Endodermal cell (in vitro differentiated cells): ENCODE results near the gene NUCB1. TPM values are rescaled to one million over a fixed set of nuclear protein-coding genes. Genes with fewer than 3 reads are reported as not detected.

Experiments
- DNase-seq: peaks from one replicate; pipeline ENCODE4 v3.0.0-alpha.2; 2017
- H3K27ac ChIP-seq: 2 replicates; pipeline ENCODE4 v1.5.1; 2013; ENCODE audit warnings: mild to moderate bottlenecking, low read depth, low read length, moderate library complexity
- H3K27me3 ChIP-seq: 2 replicates; pipeline ENCODE4 v1.6.1; 2013; ENCODE audit warnings: mild to moderate bottlenecking, low read length, moderate library complexity; ENCODE audit not compliant: insufficient read depth, control insufficient read depth, poor library complexity, severe bottlenecking
- H3K36me3 ChIP-seq: 2 replicates; pipeline ENCODE4 v1.7.0; 2013; ENCODE audit warnings: mild to moderate bottlenecking, low read length, moderate library complexity; ENCODE audit not compliant: control insufficient read depth, insufficient read depth
- H3K4me1 ChIP-seq: one replicate; pipeline ENCODE4 v1.7.0; 2013; ENCODE audit warnings: low read length; ENCODE audit not compliant: control insufficient read depth, insufficient read depth
- H3K4me3 ChIP-seq: 2 replicates; pipeline ENCODE4 v1.5.1; 2013; ENCODE audit warnings: mild to moderate bottlenecking, low read length, moderate library complexity
- H3K9ac ChIP-seq: 2 replicates; pipeline ENCODE4 v1.6.1; 2013; ENCODE audit warnings: mild to moderate bottlenecking, low read length, moderate library complexity; ENCODE audit not compliant: poor library complexity, severe bottlenecking; ENCODE audit errors: extremely low read depth
- H3K9me3 ChIP-seq: 2 replicates; pipeline ENCODE4 v1.6.1; 2013; ENCODE audit warnings: mild to moderate bottlenecking, low read length, moderate library complexity; ENCODE audit not compliant: control insufficient read depth
- H3K27ac Mint-ChIP-seq: 2 replicates; pipeline ENCODE4 v1.8.0; 2020; ENCODE audit warnings: mixed read lengths
- H3K27me3 Mint-ChIP-seq: 2 replicates; pipeline ENCODE4 v1.8.0; 2021; ENCODE audit warnings: mild to moderate bottlenecking, mixed read lengths; ENCODE audit not compliant: insufficient read depth
- H3K36me3 Mint-ChIP-seq: 2 replicates; pipeline ENCODE4 v1.8.0; 2020; ENCODE audit warnings: low read depth, mixed read lengths
- H3K4me1 Mint-ChIP-seq: 2 replicates; pipeline ENCODE4 v1.8.0; 2020; ENCODE audit warnings: mixed read lengths
- H3K4me3 Mint-ChIP-seq: 2 replicates; pipeline ENCODE4 v1.8.0; 2020; ENCODE audit warnings: mild to moderate bottlenecking, moderate library complexity, mixed read lengths
- H3K9me3 Mint-ChIP-seq: 2 replicates; pipeline ENCODE4 v1.8.0; 2020; ENCODE audit warnings: mild to moderate bottlenecking, mixed read lengths
- CTCF ChIP-seq: fragments of 200-600 bp; sonication (generic); conservative IDR thresholded peaks from 2 replicates; pipeline ENCODE4 v1.5.0; 2021; ENCODE audit warnings: antibody characterized with exemption, mild to moderate bottlenecking
- WGBS, 2 experiments: methylation state at CpG; one replicate each; pipeline versions ENCODE4 v1.1.5 to v1.1.7; 2013; ENCODE audit warnings: missing lambda C conversion rate in 2 of 2, mixed read lengths in 1 of 2; ENCODE audit not compliant: insufficient coverage in 1 of 2, insufficient read length in 1 of 2; 5-methylcytosine and 5-hydroxymethylcytosine counted together
- total RNA-seq, 2 donors: library from RNA; stranded (reverse); fragmentation: NEBNext Ultra II Directional in 1 of 2; extraction: Animal tissue kit (Norgen Biotek cat#: 25700) in 1 of 2; gene quantifications; 2 replicates in 1 of 2; 3 replicates in 1 of 2; pipeline ENCODE4 v1.2.1, GENCODE V29; 2021

NUCB1 gene
- total RNA-seq, 2 donors from 2014 or later: 177 to 222 TPM

- no peak overlapping the region for H3K4me3 ChIP-seq
- H3K36me3 Mint-ChIP-seq: no peaks in the 10 kb centered on the region
- no peak for DNase-seq
- H3K4me1 Mint-ChIP-seq: no peaks in the 10 kb centered on the region
- H3K9ac ChIP-seq: no peak overlapping the region
- 78 to 87% methylated on average over 3 to 9 of the region's 9 CpGs for WGBS, 2 experiments
- no peak overlapping the region for H3K27ac ChIP-seq
- H3K36me3 ChIP-seq: no peaks in the 10 kb centered on the region
- no peaks in the 10 kb centered on the region for H3K9me3 ChIP-seq
- peaks cover under 1% of the 10 kb centered on the region for H3K27me3 Mint-ChIP-seq
- no peaks in the 10 kb centered on the region for H3K9me3 Mint-ChIP-seq
- no peak overlapping the region for H3K4me3 Mint-ChIP-seq
- TF ChIP-seq CTCF: no peak
- no peaks in the 10 kb centered on the region for H3K4me1 ChIP-seq
- no peaks in the 10 kb centered on the region for H3K27me3 ChIP-seq
- no peak overlapping the region for H3K27ac Mint-ChIP-seq
Measured at GRCh38 chr19:48946463-48947257, 46.5 kb downstream of the NUCB1 start.

GRCh38 chr19:48947258-48947542 is 47.1 kb downstream of the NUCB1 start:
- TF ChIP-seq CTCF: no peak
- no peak overlapping the region for H3K4me3 ChIP-seq
- 90 to 97% methylated on average over 3 of the region's 3 CpGs for WGBS, 2 experiments
- peaks cover 5% of the 10 kb centered on the region for H3K27me3 Mint-ChIP-seq
- no peak for DNase-seq
- H3K4me3 Mint-ChIP-seq: no peak overlapping the region
- no peaks in the 10 kb centered on the region for H3K9me3 Mint-ChIP-seq
- H3K9ac ChIP-seq: no peak overlapping the region
- no peaks in the 10 kb centered on the region for H3K27me3 ChIP-seq
- H3K27ac Mint-ChIP-seq: no peak overlapping the region
- no peaks in the 10 kb centered on the region for H3K9me3 ChIP-seq
- H3K4me1 ChIP-seq: no peaks in the 10 kb centered on the region
- no peaks in the 10 kb centered on the region for H3K4me1 Mint-ChIP-seq
- no peaks in the 10 kb centered on the region for H3K36me3 Mint-ChIP-seq
- no peaks in the 10 kb centered on the region for H3K36me3 ChIP-seq
- no peak overlapping the region for H3K27ac ChIP-seq

GRCh38 chr19:48950159-48950558 is 50.0 kb downstream of the NUCB1 start:
- no peaks in the 10 kb centered on the region for H3K27me3 ChIP-seq
- no peaks in the 10 kb centered on the region for H3K9me3 ChIP-seq
- no peaks in the 10 kb centered on the region for H3K4me1 ChIP-seq
- H3K4me3 ChIP-seq: no peak overlapping the region
- H3K9ac ChIP-seq: no peak overlapping the region
- Mint-ChIP-seq H3K9me3 (no peaks in the 10 kb centered on the region), H3K36me3 (peaks cover under 1% of the 10 kb centered on the region), H3K4me1 (peaks cover 3% of the 10 kb centered on the region), H3K27ac (no peak overlapping the region), H3K4me3 (no peak overlapping the region), H3K27me3 (peaks cover 7% of the 10 kb centered on the region)
- H3K27ac ChIP-seq: no peak overlapping the region
- DNase-seq: no peak
- WGBS, 2 experiments: 93% methylated on average over 3 of the region's 3 CpGs
- no peaks in the 10 kb centered on the region for H3K36me3 ChIP-seq
- TF ChIP-seq CTCF: no peak
